ENCODE results near the gene ARHGEF16.

DNA sequence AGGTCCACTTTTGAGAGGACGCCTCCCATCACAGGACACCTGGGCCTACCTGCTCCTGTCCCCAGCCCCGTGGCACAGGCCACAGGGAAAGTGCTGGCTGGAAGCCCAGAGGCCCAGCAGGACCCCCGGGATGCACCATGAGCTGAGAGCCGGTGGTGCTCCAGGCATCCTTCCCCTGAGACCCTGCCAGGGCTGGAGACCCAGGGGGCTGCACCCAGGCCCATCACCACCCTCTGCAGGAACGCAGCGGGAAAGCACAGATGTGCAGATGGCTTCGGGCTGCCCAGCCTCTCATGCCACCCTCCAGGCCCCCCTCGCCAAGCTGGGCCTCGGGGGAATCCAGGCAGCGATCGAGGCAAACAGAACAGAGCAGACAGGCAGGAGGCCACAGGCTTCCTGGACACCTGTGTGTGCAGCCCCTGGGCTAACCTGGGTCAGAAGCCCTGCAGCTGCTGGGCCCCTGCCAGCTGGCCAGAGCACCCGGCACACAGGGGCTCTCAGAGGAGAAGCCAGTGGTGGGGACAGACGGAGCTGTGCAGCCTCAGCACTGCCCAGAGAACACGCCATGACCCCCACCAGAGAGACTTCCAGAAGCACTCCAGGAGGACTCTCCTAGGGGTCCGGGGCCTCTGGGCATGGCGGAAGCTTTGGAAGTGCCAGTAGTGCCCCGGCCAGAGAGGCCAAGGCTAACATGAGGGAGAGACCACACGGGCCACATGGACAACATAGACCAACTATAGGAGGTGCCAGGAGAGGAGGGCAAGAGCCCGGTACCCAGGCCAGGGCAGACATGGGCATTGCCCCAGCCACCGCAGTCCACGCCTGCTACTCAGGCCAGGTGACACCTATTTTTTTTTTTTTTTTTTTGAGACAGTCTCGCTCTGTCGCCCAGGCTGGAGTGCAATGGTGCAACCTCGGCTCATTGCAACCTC is 71.4 kb downstream of the ARHGEF16 start:
- TF ChIP-seq, protein P1, sequence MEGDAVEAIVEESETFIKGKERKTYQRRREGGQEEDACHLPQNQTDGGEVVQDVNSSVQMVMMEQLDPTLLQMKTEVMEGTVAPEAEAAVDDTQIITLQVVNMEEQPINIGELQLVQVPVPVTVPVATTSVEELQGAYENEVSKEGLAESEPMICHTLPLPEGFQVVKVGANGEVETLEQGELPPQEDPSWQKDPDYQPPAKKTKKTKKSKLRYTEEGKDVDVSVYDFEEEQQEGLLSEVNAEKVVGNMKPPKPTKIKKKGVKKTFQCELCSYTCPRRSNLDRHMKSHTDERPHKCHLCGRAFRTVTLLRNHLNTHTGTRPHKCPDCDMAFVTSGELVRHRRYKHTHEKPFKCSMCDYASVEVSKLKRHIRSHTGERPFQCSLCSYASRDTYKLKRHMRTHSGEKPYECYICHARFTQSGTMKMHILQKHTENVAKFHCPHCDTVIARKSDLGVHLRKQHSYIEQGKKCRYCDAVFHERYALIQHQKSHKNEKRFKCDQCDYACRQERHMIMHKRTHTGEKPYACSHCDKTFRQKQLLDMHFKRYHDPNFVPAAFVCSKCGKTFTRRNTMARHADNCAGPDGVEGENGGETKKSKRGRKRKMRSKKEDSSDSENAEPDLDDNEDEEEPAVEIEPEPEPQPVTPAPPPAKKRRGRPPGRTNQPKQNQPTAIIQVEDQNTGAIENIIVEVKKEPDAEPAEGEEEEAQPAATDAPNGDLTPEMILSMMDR (IDR thresholded peaks at IDR 0.05) = no peak
- TF ChIP-seq, protein P2, sequence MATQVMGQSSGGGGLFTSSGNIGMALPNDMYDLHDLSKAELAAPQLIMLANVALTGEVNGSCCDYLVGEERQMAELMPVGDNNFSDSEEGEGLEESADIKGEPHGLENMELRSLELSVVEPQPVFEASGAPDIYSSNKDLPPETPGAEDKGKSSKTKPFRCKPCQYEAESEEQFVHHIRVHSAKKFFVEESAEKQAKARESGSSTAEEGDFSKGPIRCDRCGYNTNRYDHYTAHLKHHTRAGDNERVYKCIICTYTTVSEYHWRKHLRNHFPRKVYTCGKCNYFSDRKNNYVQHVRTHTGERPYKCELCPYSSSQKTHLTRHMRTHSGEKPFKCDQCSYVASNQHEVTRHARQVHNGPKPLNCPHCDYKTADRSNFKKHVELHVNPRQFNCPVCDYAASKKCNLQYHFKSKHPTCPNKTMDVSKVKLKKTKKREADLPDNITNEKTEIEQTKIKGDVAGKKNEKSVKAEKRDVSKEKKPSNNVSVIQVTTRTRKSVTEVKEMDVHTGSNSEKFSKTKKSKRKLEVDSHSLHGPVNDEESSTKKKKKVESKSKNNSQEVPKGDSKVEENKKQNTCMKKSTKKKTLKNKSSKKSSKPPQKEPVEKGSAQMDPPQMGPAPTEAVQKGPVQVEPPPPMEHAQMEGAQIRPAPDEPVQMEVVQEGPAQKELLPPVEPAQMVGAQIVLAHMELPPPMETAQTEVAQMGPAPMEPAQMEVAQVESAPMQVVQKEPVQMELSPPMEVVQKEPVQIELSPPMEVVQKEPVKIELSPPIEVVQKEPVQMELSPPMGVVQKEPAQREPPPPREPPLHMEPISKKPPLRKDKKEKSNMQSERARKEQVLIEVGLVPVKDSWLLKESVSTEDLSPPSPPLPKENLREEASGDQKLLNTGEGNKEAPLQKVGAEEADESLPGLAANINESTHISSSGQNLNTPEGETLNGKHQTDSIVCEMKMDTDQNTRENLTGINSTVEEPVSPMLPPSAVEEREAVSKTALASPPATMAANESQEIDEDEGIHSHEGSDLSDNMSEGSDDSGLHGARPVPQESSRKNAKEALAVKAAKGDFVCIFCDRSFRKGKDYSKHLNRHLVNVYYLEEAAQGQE (IDR thresholded peaks at IDR 0.05; ENCODE audit: insufficient read depth in 1 of 2, low read depth in 2 of 2, low read length in 1 of 2) = no peak
- TF ChIP-seq SIN3A (IDR thresholded peaks at IDR 0.05; ENCODE audit: borderline replicate concordance, insufficient read depth, low read depth, low read length) = no peak
- no peak for TF ChIP-seq POLR2AphosphoS5 (IDR thresholded peaks at IDR 0.05; ENCODE audit: low read depth, low read length)
